Sigmoid colon (tissue), 7 donors: ENCODE measurements around the gene PRDX5. TPM values are rescaled to one million over a fixed set of nuclear protein-coding genes. Genes with fewer than 3 reads are reported as not detected.
A peak's percentile ranks its signal among the peaks of the same experiment; 100 is the strongest.

Source experiments
- DNase-seq: peaks from one replicate; pipeline ENCODE4 v3.0.0-alpha.2; 2019
- H3K27ac ChIP-seq, 4 donors: fragments of 200-600 bp; sonication (generic); one replicate each; pipeline ENCODE4 v1.5.1; 2016 to 2019; ENCODE audit warnings: mild to moderate bottlenecking in 1 of 4
- H3K27me3 ChIP-seq, 3 donors: fragments of 200-600 bp; sonication (generic); one replicate each; pipeline ENCODE4 v1.5.1; 2019; ENCODE audit warnings: mild to moderate bottlenecking in 1 of 3
- H3K36me3 ChIP-seq, 4 donors: fragments of 200-600 bp; sonication (generic); one replicate each; pipeline ENCODE4 v1.5.1; 2016 to 2019
- H3K4me1 ChIP-seq, 4 donors: fragments of 200-600 bp; sonication (generic); one replicate each; pipeline ENCODE4 v1.5.1; 2017 to 2019
- H3K4me3 ChIP-seq, 4 donors: fragments of 200-600 bp; sonication (generic); one replicate each; pipeline ENCODE4 v1.5.1; 2017 to 2019; ENCODE audit warnings: mild to moderate bottlenecking in 2 of 4, moderate library complexity in 1 of 4
- H3K9me3 ChIP-seq, 4 donors: fragments of 200-600 bp in 3 of 4; sonication (generic) in 3 of 4; one replicate each; pipeline versions ENCODE4 v1.5.1 to v1.6.1; 2013 to 2019
- CTCF ChIP-seq, 4 experiments: fragments of 450-650 bp in 3 of 4; fragments of 200-600 bp in 1 of 4; IDR thresholded peaks; one replicate each; pipeline ENCODE4 v1.5.1; 2016 to 2019; ENCODE audit warnings: antibody characterized with exemption in 4 of 4, mild to moderate bottlenecking in 3 of 4, moderate library complexity in 2 of 4
- EP300 ChIP-seq, 4 donors: sonication (generic); formaldehyde crosslinking; IDR thresholded peaks; one replicate each; pipeline ENCODE4 v1.6.1; 2017; ENCODE audit warnings: antibody characterized with exemption in 4 of 4
- POLR2A ChIP-seq, 2 donors: fragments of 450-650 bp; IDR thresholded peaks; one replicate each; pipeline ENCODE4 v1.6.1; 2016; ENCODE audit warnings: antibody characterized with exemption in 2 of 2, mild to moderate bottlenecking in 2 of 2, moderate library complexity in 2 of 2
- POLR2AphosphoS5 ChIP-seq, 4 donors: sonication (generic); formaldehyde crosslinking; IDR thresholded peaks; one replicate each; pipeline ENCODE4 v1.6.1; 2017; ENCODE audit warnings: antibody characterized with exemption in 4 of 4
- WGBS, 2 donors: extraction: QIAGEN DNeasy Blood & Tissue Kit; methylation state at CpG; one replicate each; pipeline ENCODE4 v1.1.7; 2013; 5-methylcytosine and 5-hydroxymethylcytosine counted together
- intact Hi-C: fragments of 100-400 bp; cut with DNase I; formaldehyde crosslinking; loops from one replicate; pipeline ENCODE4 v1.15.1; 2023
- polyA plus RNA-seq, 3 donors: library from polyadenylated mRNA; stranded (reverse); fragments of 200-250 nt; gene quantifications; one replicate each; pipeline ENCODE4 v1.2.3, GENCODE V29; 2013
- total RNA-seq, 4 donors: library from RNA; depleted of rRNA; stranded (reverse); fragments of >200 nt; gene quantifications; one replicate each; pipeline ENCODE4 v1.1.0, GENCODE V29; 2016
- donor health status: healthy with polysubstance abuse.
- donor health status: Bipolar disorder and iron deficiency.
- donor health status: healthy.

Gene PRDX5
- total and polyA plus RNA-seq, 7 donors = 169 to 1,045 (median 269) TPM

- Histone ChIP-seq H3K9me3 (no peaks in the 10 kb centered on the region), H3K27ac (peak overlapping the region in 1 of 4 donors; percentile 97), H3K4me3 (no peak overlapping the region), H3K36me3 (peaks cover 5 to 31% (median 18%) of the 10 kb centered on the region in 4 donors), H3K27me3 (no peaks in the 10 kb centered on the region), H3K4me1 (peaks cover 0 to 31% (median 28%) of the 10 kb centered on the region in 4 donors)
- intact Hi-C loops = no loop called here
- 82 to 90% methylated on average over 3 of the region's 3 CpGs for WGBS, 2 donors
- TF ChIP-seq CTCF (IDR thresholded peaks at IDR 0.05) = no peak
- TF ChIP-seq POLR2A (IDR thresholded peaks at IDR 0.05) = no peak
- TF ChIP-seq EP300 (IDR thresholded peaks at IDR 0.05) = no peak
- TF ChIP-seq POLR2AphosphoS5 (IDR thresholded peaks at IDR 0.05) = no peak
- no peak for DNase-seq
These were observed 34.8 kb upstream of the PRDX5 start for GRCh38 chr11:64283092-64283491.

GRCh38 chr11:64284048-64284961 lies 33.6 kb upstream of the PRDX5 start, which contains the start of gene BAD:
Gene BAD (minus strand): TSS chr11:64284665. CDS start chr11:64284368, 297 bp downstream.
- Histone ChIP-seq H3K27ac (peak within 1 kb of the TSS; percentile 96 to 99 (median 98)), H3K9me3 (no peaks in the 10 kb centered on the region), H3K36me3 (peaks cover 0 to 22% (median 13%) of the 10 kb centered on the region in 4 donors), H3K4me3 (peak within 1 kb of the TSS; percentile 69 to 81 (median 76)), H3K27me3 (peaks cover 0 to 1% (median 0%) of the 10 kb centered on the region in 3 donors), H3K4me1 (peaks cover 0 to 31% (median 28%) of the 10 kb centered on the region in 4 donors)
- DNase-seq = peak; percentile 98
- intact Hi-C loops = loop anchor here (1.0 kb wide), 1 partner anchor 14 kb away; no protein-coding TSS in a partner anchor
- no peak for TF ChIP-seq CTCF (IDR thresholded peaks at IDR 0.05)
- peak; percentile 39 to 78 for TF ChIP-seq POLR2A (IDR thresholded peaks at IDR 0.05)
- TF ChIP-seq EP300 (IDR thresholded peaks at IDR 0.05) = no peak
- peak; percentile 74 to 83 (median 80) for TF ChIP-seq POLR2AphosphoS5 (IDR thresholded peaks at IDR 0.05)
- WGBS, 2 donors = 2 to 3% methylated on average over 44 of the region's 44 CpGs

GRCh38 chr11:64284962-64285884 lies 32.7 kb upstream of the PRDX5 start, which contains the start of gene GPR137:
Gene GPR137 (plus strand): TSS chr11:64285848. CDS start chr11:64286525, 677 bp downstream.
- peak; percentile 92 for DNase-seq
- intact Hi-C loops = loop anchor here (1.0 kb wide), 1 partner anchor 15 kb away; no protein-coding TSS in a partner anchor
- Histone ChIP-seq H3K9me3 (no peaks in the 10 kb centered on the region), H3K4me1 (peaks cover 0 to 31% (median 28%) of the 10 kb centered on the region in 4 donors), H3K36me3 (peaks cover 0 to 22% (median 13%) of the 10 kb centered on the region in 4 donors), H3K27me3 (peaks cover 0 to 10% (median 6%) of the 10 kb centered on the region in 3 donors), H3K4me3 (peak within 1 kb of the TSS; percentile 69 to 81 (median 76)), H3K27ac (peak within 1 kb of the TSS; percentile 96 to 99 (median 98))
- TF ChIP-seq POLR2AphosphoS5 (IDR thresholded peaks at IDR 0.05) = peak; percentile 4 to 49 (median 38)
- no peak for TF ChIP-seq CTCF (IDR thresholded peaks at IDR 0.05)
- no peak for TF ChIP-seq EP300 (IDR thresholded peaks at IDR 0.05)
- TF ChIP-seq POLR2A (IDR thresholded peaks at IDR 0.05) = peak in 1 of 2 donors; percentile 24
- WGBS, 2 donors = 1% methylated on average over 102 of the region's 102 CpGs
